GM21447 (cell line): ENCODE measurements around the gene MYL12A.
"Not testable (repeated sequence)": the region's sequence is repeated elsewhere in the genome, so short reads cannot be mapped to it uniquely, and the experiment has no call there.

Source experiments
- ATAC-seq: cut with Tn5 transposase; IDR thresholded peaks from one replicate; pipeline ENCODE4 v1.9.1; 2021; ENCODE audit not compliant: unreplicated experiment

MYL12A gene

DNA sequence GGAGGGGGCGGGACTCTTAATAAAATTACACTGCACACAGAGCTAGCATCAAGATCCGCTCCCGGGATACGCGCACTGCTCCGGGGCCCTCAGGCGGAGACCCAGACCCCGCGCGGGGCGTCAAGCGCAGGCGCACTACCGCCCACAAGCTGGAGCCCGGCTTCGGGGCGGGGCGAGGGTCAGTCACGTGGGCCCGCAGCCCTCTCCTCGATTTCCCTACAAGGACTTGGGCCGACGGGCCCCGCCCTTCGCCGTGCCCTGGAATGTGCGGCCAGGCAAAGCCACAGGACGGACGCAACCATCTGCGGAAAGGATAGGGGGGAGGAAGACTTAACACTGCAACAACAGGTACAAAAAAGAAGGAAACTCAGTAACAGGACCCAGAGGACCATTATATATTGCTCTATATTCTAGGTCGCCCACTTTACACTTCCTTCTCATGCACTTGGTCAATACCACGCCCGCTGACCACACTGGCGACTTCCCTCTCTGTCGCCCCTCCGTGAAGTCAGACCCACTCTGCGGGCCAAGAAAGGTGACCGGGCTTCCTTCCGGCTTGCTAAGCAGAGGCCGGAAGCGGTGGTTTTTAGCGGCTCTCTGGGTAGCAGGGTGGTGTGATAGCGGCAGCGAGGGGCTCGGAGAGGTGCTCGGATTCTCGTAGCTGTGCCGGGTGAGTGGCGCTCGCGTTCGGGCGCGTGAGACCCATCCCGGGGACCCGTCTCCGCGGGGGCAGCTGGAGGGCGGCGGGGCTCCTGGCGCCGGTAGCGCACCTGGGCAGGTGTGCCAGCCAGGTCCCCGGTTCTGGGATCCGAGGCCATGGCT lies at the start of gene MYL12A:
Gene MYL12A, plus strand, starts transcription at position 562 of the 822 bp plus-strand sequence. CDS start 5,447 bp downstream, outside the sequence.
- ATAC-seq = peak; percentile 80

DNA sequence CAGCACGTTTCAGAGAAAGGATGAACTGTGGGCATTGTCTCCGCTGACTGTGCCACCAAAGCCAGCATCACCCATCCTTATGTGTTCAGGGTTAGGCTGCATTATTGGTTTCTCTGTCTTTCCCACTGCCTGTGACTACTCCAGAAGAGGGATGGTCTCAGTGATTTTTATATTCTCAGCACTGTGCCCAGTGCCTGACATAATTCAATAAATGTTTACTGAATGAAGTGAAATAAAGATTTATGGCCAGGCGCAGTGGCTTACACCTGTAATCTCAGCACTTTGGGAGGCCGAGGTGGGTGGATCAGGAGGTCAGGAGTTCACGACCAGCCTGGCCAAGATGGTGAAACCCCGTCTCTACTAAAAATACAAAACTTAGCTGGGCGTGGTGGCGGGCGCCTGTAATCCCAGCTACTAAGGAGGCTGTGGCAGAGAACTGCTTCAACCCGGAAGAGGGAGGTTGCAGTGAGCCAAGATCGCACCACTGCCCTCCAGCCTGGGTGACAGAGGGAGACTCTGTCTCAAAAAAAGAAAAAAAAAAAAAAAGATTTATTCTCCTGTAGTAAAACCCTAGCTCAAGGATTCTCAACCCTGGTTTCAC lies 49.2 kb upstream of the MYL12A start:
- ATAC-seq = not testable (repeated sequence)

DNA sequence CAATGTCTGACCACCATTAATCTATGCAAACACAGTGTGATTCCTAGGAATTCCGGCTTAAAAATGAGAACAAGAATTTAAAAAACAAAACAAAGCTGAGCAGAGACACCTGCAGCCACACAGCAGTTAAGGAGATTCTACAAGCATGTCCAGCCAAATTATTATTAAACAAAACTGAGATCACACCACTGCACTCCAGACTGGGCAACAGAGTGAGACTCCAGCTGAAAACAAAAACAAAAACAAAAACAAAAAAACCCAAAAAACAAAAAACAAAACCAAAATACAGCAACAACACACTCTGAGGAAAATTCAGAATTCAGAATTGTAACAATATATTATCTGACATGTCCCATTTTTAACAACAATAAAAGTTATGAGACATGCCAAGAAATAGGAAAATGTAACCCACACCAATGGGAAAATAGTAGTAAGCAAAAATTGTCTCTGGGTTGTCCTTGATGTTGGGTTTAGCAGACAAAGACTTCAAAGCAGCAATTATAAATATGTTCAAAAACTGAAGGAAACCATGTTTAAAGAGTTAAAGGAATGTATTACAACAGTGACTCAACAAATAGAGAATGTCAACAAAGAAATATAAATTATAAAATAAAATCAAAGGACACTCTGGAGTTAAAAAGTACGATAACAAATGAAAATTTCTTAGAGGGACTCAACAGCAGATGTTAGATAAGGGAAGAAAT lies 47.5 kb upstream of the MYL12A start:
- no peak for ATAC-seq

DNA sequence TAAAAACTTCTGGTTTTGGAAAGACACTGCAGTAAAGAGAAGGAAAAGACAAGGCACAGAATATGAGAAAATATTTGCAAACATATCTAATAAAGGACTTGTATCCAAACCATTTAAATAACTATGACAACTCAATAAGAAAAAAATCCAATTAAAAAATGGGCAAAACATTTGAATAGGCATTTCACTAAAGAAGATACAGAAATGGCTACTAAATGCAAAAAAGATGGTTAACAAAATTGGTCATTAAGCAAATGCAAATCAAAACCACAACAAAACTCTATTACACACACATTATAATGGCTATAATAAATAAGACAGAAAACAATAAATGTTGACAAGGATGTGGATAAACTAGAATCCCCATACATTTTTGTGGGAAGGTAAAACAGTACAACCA lies 42.4 kb upstream of the MYL12A start:
- ATAC-seq = no peak

DNA sequence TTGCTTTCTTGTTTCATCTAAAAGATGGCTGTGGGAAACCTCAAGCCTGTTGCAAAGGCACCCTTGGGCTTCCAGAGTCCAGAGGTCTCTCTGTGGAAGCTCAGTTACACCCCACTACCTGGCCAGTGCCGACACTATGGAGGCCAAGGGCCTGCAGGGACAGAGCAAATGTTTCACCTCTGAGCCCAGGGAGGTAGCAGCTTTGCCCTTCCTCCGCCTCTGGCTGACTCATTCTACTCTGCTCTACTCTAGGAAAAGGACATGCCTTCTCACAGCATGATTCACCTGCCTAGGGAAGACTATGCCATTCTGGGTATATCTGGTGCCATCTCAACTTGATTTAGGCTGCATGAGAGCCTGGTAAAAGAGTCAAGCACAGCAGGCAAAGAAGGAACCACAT lies 40.0 kb upstream of the MYL12A start:
- ATAC-seq = no peak

DNA sequence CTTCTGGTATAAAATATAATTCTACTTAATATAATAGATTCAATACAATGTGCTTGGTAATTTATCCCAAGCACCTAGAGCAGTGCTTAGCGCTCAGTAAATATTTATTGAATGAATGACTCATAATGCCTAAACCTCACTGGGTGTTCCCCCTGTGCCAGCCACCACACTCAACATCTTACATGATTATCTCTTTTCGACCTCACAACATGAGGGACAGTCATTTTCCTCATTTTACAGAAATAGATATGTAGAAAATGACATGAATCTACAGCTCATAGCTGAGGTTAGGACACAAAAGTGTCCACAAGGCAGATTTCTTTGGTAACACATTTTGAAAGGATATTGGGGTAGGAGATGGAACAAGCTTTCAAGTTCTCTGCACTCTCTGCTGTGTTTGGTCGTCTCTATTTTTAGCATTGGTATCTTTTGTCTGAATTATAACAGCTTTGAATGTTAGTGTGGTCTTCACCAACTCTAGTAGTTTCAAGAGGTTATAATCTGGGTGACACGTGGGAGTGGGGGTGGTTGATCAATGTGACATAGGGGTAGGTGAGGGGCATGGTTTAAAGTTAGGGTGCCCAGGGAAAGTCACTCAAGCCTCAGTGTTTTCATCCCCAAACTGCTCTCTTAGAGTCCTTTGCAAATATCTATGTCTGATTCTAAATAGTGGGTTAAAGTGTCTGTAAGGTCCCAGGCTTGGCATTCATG lies 37.6 kb upstream of the MYL12A start:
- ATAC-seq = no peak

DNA sequence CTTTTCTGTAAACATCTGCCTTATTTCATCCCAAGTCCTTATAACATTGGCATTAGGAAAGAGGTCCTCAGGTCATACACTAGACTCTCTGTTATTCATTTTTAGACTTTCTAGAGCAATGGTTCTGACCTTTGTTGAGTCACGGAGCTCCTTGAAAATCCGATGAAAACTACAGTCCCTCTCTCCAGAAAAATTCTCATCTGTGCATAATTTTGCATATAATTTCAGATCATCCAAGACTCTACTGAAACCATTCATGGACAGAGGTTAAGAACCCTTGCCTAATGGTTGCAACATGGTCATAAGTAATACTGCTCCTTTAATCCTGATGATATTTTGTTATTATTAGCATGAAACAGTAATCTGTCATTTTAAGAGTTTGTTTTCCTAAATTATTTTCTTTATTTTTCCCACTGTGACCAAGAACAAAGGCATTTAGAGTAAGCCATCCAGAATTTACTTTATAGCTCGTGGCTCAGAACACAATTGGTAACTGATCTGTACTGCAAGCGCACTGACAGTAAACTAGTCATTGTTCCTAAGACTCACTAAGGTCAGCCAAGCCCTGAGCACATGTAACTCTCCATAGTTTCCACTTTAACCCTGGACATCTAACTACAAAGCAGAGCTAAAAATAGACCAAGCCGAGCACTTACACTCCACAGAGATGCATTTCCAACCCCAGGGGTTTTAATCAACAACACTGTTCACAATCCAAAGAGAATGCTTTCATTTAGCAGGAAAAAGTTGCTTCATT lies 36.2 kb upstream of the MYL12A start:
- ATAC-seq = no peak

DNA sequence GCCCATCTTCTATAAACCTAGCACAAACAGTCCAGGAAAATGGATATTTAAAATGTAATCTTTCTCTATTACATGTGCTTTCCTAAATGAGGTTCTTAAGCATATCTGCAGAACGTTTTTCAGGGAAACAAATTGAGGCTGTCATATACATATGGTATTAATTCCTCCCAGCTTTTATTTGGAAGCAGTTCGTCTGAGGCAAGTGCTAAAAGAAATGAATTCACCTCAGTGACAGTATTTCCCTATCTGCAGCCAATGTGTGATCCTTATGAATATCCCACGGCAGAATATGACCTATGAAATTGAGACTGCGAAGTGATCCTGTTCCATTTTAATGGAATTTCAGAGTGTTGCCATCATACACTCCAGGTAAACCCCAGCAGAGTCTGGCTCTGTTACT lies 34.9 kb upstream of the MYL12A start:
- ATAC-seq = no peak

DNA sequence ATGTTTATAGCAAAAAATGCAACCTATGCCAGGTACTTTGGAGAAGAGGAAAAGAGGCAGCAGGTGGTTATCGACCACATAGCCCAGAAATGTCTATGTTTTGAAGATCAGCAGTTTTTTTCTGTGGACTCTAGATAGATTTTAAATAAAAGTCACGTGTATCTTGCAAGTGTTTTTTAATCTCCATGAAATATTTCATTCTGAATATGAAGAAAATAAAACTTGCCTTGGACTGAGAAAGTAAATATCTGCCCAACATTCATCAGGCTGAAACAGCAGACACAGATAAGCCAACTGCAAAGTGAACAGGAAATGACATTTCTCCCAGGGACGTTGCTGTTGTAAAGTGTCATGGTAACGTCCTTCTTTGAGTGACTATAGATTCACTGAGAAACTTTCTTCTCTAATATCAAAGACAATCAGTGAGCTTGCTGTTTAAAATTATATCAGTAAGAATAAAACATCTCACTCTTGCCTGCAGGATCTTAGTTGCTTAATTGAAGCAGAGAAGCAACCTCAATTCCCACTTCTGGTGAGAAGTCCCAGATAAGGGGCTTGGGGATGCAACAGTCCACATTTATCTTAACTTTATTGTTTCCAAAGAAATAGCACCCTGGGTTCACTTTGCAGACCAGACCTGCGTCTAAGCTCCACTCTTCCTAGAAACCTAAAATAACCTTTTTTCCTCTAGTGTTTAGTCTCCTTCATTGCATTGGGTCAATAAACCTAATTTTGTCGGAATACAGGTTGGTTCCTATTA lies 34.1 kb upstream of the MYL12A start:
- ATAC-seq = no peak

DNA sequence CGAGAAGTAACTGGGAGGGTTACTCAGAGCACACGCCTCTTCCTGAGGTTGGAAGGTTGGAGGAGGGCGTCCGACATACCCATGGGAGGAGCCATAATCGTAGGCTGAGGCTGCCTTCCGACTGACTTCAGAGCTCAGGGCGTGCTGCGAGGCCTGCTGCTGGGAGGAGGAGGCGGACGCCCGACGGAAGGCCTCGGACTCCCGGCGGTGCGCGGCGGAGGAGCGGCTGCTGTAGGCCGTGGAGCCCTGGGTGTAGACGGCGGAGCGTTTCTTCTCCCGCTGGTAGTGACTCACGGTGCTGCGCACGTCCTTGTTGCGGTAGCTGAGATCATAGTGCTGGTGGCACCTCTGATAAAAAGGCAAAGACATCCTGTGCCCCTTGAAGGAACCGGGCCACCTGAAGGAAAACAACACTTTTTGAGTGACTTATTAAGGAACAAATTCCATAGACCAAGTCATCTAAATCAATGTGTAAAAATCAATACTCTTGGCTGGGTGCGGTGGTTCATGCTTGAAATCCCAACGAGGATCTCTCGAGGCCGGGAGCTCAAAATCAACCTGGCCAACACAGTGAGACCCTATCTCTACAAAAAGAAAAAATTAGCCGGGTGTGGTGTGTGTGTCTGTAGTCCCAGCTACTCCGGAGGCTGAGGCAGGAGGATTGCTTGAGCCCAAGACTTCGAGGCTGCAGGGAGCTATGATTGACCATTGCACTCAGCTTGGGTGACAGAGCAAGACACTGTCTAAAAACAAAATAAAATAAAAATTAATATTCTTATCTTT lies 32.6 kb upstream of the MYL12A start:
- ATAC-seq = no peak

DNA sequence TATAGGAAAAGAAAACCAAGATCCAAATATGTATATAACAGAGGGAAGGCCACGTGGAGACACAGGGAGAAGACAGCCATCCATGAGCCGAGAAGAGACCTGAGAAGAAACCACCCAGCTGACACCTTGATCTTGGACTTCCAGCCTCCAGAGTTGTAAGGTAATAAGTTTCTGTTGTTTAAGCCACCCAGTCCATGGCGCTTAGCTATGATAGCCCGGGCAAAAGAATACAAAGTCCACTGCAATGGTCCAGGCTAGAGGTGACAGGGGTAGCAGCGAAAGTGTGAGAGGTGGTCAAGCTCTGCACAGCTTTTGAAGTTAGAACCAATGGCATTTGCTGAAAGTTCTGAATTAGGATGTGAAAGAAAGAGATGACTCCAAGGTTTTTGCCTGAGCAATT lies 30.6 kb upstream of the MYL12A start:
- ATAC-seq = no peak

DNA sequence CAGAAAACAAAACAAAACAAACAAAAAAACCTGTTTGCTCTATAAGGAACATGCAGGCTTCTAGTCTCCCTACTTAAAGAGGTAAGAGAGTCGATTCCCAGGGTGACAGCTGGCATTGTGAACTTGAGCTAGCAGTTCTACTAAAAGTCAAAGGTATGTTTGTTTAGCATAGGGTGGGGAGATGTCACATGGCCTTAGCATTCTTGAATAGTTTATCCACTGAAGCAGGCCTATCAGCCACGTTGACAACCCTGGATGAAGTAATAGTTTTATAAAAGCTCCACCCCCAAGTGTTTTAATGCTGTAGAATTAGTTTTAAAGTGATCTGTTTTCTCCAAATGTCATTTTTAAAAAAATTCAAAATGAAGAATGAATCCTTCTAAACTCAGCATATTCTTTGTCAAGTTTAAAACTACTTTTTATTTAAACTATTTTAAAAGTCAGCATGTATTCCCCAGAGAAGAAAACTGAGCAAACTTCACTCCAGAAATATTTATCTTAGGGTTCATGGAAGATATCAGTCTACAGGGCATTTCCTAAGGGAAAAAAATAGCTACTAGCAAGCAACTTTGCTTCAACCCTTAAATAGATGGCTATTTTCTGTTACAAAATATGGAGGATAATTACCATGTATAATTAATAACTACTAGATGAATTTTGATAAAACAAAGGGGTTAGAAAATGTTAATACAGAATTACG lies 29.5 kb upstream of the MYL12A start:
- ATAC-seq = no peak

DNA sequence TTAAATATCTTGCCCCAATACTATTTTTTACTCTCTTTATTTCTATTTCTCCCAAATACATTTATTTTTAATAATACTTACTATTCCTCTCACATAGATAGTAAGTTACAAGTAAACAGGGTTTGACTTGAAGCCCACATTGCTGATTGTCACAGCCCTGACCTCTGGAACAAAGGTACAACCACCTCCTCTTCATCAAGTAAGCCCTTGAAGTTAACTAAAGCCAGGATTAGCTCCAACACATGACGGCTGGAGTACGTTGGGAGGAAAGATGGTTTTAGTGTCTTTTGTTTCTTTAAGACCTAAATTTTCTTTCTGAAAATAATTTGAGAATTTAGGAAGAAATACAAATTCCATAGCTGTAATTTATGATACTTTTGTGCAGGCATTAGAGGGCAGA lies 28.8 kb upstream of the MYL12A start:
- no peak for ATAC-seq

DNA sequence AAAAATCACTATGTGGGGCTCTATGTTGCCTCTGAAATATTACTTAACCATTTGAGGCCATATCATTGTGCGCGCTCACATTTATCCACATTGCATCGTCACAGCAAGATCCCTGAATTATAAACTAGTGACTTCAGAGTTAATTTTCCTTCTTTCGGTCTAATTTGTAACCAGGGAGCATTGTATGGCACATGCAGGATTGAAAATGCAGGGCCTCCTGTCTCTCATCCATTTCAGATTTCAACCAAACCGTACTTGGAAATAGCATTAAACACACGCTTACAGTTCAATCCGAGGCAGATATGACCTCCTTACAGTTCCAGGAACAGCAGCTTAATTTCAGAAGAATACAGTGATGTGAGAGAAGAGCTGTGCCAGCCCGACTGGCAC lies 28.4 kb upstream of the MYL12A start:
- no peak for ATAC-seq

DNA sequence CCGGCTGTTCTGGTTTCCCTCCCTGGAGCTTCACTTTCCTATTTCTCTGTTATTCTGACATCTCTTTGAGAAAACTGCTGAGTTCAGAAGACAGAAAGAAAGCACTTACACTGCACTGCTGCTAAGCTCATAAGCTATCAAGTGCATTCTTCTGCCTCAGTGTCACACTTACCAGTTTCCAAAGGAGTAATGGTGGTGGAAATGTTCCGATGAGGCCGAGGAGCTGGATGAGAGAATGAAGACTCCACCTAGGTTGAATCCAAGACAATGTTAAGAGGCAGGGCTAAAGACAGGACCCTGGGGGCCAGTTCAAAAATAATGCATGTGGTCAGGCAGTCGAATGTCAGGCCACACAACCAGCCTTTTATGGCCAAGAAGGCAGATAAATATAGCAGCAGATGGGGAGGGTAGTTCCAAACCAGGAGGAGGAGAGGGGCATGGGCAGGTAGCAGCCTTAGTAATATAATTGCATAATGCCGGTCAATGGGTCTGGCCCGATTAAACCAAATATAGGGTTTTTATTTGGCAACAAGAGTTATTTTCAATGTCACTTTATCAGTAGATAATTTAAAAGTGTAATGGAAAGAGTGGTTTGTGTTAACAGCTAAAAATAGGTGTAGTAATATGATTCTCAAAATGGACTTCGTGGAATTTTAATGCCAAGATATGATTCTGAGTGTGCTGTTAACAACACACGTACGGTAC lies 27.8 kb upstream of the MYL12A start, which contains the start of gene MYOM1:
Gene MYOM1, minus strand, starts transcription at position 338 of the 705 bp plus-strand sequence. CDS start 4,745 bp downstream, outside the sequence.
- no peak for ATAC-seq

DNA sequence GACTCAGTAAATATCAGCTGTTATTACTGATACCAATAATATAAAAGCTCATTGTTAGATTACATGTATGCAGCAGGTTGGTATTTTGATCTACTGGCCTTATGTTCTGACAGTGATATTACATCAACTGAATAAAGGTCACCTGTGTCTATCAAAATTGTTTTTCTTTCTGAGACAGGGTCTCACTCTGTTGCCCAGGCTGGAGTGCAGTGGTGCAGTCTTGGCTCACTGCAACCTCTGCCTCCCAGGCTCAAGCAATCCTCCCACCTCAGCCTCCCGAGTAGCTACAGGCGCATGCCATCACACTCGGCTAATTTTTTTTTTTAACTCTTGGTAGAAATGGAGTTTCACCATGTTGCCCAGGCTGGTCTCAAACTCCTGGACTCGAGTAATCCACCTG lies 26.7 kb upstream of the MYL12A start:
- ATAC-seq = not testable (repeated sequence)

DNA sequence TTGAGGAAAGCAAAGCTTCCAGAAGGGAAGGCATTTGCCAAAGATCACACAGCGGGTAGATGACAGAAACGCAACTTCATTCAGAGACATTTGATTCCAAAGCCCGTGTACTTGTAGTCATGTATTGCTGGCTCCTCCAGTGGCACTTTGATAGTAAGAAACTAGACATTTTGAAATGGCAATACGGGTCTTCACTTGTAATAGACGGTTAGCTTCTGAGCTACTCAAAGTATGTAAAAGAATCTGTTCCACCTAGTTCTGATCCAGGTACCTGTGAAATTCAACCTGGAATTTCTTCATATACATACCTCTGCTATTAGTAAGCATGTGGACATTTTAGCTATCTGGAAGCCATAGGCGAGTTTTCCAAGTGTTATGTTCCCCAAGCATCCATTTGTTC lies 26.1 kb upstream of the MYL12A start:
- no peak for ATAC-seq

DNA sequence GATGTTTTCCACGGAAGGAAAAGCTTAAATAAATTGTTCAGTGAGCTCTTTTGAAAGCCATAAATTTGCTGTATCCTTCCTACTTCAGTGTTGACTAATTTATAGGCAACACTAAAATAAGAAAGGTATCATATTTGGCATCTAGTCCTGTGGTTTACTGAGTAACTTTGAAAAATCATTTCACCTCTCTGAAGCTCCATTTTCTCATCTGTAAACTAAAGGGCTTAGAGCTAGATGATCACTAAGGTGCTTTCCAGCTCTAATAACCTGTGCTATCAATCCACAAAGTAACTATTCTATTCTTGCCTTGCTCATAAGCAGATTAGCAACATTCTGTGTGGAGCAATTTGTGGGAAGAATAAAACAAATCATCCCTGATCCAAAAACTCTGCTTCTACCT lies 24.2 kb upstream of the MYL12A start:
- ATAC-seq = no peak
